Measurements from ENCODE around the gene CCDC15.

- TF ChIP-seq CTCF (IDR thresholded peaks at IDR 0.05; ENCODE audit: low read length), result no peak
- TF ChIP-seq EZH2phosphoT487 (IDR thresholded peaks at IDR 0.05; ENCODE audit: low read length), result no peak
These were observed 103.7 kb downstream of the CCDC15 start for GRCh38 chr11:125057693-125058016.
